Measurements from ENCODE around the gene PPP2R2C. TPM values are rescaled to one million over a fixed set of nuclear protein-coding genes. Genes with fewer than 3 reads are reported as not detected.

PPP2R2C gene
- total RNA-seq, 1 donor from 2014 or later: 0.34 TPM

GRCh38 chr4:6446538-6447451 is 25.6 kb downstream of the PPP2R2C start:
- DNase-seq: peak; percentile 4

DNA sequence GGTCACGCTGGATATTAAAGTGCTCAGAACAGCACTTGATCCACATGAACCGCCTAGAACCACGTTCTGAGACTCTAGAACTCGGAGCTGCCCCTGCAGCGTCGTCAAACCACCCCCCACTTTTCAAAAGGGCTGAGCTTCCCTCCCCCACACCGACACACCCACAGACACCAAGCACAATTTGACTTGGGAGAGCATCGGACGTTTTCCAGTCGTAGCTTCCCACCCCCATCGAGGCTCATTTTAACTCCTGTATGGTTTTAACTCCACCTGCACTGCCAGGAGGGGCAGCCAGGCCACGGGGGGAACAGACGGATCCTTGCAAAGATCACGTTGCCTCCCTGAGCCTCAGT is 26.3 kb downstream of the PPP2R2C start:
- DNase-seq: no peak

- no peak for DNase-seq
These were observed 26.8 kb downstream of the PPP2R2C start for GRCh38 chr4:6445403-6446129.

DNA sequence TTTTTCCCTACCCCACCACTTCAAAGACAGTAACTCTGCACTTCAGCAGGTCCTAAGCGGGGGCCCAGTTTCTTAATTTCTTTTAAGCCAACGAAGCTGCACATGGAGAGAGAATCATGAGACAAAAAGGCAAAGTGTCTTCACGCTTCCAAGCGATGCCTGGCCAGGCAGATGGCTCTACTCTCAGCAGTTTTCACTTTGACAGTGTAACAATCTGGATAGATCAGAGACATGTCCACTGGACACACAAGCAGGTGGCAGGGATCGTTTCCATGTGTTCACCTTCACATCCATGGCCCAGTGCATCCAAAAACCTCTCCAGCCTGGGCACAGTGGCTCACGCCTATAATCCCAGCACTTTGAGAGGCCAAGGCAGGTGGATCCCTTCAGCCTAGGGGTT is 27.8 kb downstream of the PPP2R2C start:
- DNase-seq: no peak

GRCh38 chr4:6443035-6444023 is 29.1 kb downstream of the PPP2R2C start:
- no peak for DNase-seq

GRCh38 chr4:6442555-6442954 is 29.9 kb downstream of the PPP2R2C start:
- no peak for DNase-seq

DNA sequence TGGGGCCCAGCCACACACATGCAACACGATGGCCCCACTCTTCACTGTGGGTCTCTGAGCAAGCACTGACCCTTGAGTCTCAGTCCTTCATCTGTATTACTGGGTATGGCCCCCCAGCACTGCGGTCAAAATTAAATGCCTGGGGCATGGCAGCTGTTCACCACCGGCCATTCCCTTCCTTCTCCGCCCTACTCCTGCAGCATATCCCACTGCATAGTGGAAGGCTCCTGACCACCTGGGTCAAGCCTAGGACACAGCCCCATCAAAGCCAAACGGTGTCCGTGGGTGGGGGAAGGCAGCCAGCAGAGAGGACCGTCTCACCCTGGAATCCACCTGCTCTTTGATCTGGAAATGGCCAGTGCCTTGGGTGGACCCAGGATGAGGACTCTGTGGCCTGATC is 30.7 kb downstream of the PPP2R2C start:
- DNase-seq: no peak

DNA sequence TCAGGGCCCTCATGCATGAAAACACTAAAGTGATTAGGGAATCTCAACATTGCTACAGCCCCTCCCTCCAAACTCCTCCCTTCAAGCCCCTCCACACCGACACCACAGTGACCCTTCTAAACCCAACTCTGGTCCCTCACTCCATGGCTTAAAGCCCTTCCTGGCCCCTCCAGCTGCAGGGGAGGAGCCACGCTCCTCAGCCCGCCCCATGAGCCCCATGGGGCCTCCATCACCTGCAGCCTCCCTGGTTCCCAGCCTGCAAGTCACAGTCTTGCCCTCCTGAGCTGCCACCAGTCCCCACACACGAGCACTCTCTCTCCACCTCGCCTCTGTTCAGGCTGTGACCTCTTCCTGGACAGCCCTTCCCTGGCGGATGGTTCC is 31.2 kb downstream of the PPP2R2C start:
- DNase-seq: no peak

DNA sequence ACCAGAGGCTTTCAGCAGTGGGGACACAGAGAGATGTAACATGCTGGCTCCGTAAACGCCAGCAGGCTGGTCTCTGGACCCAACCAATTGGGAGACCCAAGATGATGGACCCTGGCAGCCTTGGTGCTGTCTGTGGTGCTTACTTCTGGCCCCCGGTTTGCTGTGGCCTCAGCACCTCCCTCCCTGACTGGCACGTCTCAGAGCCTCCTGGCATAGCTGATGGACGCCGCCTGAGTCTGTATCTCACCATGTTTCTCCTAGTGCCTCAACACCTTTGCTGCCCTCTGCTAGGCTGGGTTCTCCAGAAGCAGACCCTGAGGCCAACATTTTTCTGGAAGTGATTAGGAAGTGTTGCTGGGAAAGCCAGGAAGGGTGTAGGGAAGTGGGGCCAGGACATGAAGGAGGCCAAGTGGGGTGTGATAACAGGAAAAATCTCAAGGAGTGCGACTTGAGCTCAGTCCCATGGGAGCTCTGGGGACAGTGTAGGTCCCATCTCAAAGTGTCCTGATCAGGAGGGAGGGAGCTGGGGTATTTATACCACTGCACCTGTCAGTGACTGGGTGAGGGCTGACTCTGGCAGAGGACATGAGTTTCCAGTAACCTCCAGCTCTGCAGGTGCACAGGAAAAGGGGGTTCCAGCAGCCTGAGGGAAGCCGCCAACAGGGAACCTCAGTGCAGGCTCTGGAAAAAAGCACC is 31.8 kb downstream of the PPP2R2C start:
- DNase-seq: no peak

GRCh38 chr4:6439120-6439762 is 33.2 kb downstream of the PPP2R2C start:
- no peak for DNase-seq

- DNase-seq: no peak
These were observed 34.6 kb downstream of the PPP2R2C start for GRCh38 chr4:6437826-6438238.

- DNase-seq: no peak
These were observed 37.4 kb downstream of the PPP2R2C start for GRCh38 chr4:6435010-6435409.

GRCh38 chr4:6430927-6431326 is 41.5 kb downstream of the PPP2R2C start:
- no peak for DNase-seq

GRCh38 chr4:6427439-6428090 is 44.8 kb downstream of the PPP2R2C start:
- no peak for DNase-seq

- no peak for DNase-seq
These were observed 45.6 kb downstream of the PPP2R2C start for GRCh38 chr4:6426571-6427438.

- no peak for DNase-seq
These were observed 46.5 kb downstream of the PPP2R2C start for GRCh38 chr4:6425911-6426310.

- no peak for DNase-seq
These were observed 47.1 kb downstream of the PPP2R2C start for GRCh38 chr4:6425336-6425735.

GRCh38 chr4:6424425-6424824 is 48.0 kb downstream of the PPP2R2C start:
- no peak for DNase-seq

GRCh38 chr4:6423575-6423974 is 48.8 kb downstream of the PPP2R2C start:
- DNase-seq: no peak

DNA sequence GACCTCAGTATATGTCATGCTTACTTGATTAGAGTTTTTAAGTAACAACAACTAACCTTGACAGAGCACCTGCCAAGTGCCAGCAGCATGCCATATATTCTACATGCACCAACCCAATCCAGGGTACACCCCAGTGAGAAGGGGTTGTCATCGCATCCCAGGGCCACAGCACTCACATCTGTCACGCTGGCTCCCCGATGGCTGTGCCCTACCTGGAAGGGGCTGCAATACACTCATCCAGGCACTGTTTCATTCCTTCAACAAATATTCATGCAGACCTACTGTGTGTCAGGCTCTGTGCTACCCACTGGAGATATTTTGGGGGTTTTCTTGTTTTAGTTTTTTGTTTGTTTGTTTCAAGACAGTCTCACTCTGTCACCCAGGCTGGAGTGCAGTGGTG is 49.5 kb downstream of the PPP2R2C start:
- no peak for DNase-seq

Measured in dermis blood vessel endothelial cell (primary cell).